HFF-Myc (cell line): ENCODE measurements around the gene PPM1F.

ENCODE experiments used
- DNase-seq: peaks from one replicate; pipeline ENCODE4 v3.0.0-alpha.2; 2011; ENCODE audit warnings: low read depth; ENCODE audit errors: extremely low read depth
- H3K4me3 ChIP-seq: replicated peaks from 2 replicates; pipeline ENCODE4 v1.5.1; 2011; ENCODE audit warnings: low read depth, mild to moderate bottlenecking, control low read depth, low read length
- TF ChIP-seq, protein P1 (sequence below): IDR thresholded peaks from 2 replicates; pipeline ENCODE4 v1.5.1; 2012; ENCODE audit warnings: mild to moderate bottlenecking, low read depth, low read length, control low read depth; ENCODE audit errors: missing control alignments

Gene PPM1F

DNA sequence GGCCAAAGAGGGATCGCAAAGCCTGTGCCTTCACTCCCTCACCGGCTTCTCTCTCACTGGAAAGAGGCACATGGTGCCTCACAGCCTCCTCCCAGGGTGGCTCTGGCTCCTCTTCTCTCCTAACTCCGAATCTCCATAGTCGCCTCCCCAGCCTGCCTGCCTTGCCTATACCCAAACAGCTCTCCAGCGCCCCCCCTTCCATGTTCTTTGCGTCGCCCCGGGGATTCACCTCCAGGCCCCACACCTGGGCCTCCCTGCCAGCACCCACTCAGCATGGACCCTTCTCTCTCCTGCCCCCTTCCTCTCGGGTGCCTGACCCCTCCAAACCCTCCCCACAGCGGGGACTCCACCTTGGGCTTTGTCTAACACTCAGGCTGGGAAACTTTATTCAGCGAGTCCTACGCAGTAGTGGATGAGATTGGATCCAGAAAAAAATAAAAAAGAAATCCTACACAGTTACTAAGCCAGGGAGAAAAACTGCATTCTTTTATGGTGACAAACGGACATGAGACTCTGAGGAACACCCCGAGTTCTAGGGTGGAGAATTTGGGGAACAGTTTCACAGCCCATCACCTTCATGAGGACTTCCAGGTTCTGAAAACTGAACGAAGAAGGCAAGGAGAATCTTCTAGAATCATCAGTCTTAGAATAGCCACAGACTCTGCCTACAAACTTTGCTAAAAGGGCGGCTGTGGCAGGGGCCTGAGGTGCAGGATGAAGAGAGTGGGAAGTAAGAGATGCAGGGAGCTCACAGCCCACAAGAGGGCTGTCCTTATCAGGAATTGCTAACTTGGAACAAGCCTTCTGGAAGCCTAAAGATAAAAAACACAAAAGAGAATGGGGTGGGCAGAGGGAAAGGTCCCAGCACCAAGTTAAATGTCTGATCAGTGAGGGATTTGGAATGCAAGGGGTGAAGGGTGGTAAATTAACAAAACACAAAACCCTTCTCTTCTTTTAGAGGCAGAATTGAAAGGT is 5.3 kb downstream of the PPM1F start:
- no peak for DNase-seq
- no peak overlapping the region for H3K4me3 ChIP-seq
- TF ChIP-seq, protein P1, sequence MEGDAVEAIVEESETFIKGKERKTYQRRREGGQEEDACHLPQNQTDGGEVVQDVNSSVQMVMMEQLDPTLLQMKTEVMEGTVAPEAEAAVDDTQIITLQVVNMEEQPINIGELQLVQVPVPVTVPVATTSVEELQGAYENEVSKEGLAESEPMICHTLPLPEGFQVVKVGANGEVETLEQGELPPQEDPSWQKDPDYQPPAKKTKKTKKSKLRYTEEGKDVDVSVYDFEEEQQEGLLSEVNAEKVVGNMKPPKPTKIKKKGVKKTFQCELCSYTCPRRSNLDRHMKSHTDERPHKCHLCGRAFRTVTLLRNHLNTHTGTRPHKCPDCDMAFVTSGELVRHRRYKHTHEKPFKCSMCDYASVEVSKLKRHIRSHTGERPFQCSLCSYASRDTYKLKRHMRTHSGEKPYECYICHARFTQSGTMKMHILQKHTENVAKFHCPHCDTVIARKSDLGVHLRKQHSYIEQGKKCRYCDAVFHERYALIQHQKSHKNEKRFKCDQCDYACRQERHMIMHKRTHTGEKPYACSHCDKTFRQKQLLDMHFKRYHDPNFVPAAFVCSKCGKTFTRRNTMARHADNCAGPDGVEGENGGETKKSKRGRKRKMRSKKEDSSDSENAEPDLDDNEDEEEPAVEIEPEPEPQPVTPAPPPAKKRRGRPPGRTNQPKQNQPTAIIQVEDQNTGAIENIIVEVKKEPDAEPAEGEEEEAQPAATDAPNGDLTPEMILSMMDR, result peak; percentile 48

GRCh38 chr22:21946262-21946925 is 6.3 kb downstream of the PPM1F start:
- no peak for DNase-seq
- TF ChIP-seq, protein P1, result no peak
- no peak overlapping the region for H3K4me3 ChIP-seq

DNA sequence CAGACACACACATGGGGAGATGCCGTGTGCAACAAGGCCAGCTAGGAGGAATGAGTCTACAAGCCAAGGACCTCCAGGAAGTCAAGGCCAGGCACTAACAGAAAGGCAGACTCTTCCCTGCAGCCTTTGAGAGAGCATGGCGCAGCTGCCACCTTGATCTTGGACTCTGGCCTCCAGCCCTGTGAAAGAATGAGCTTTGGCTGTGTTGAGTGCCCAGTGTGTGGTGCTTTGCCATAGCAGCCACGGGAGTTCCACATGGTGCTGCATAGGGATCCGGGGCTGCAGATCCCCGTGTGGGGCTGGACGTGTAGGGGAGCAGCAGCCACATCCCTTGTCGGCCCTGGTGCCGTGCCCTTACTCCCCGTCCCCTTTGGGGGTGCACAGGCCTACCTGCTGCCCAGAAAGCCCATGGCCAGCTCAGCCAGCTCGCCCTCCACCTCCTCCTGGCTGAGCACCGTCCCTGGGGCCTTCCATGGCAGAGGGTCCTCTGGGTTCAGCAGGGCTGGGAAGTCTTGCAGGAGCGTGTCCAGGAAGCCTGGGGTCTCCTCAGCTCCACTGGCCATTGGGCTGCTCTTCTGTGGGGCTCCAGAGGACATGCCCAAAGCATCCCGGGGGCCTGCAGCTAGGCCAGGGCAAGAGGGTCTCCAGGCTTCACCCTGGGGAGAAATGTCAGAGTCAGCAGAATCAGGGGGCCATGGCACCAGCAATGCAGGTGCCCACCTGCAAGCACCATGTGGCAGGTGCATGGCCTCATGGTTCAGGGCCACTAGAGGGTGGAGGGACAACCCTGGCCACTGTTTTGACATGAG is 7.0 kb downstream of the PPM1F start:
- TF ChIP-seq, protein P1, result no peak
- no peak for DNase-seq
- no peak overlapping the region for H3K4me3 ChIP-seq

DNA sequence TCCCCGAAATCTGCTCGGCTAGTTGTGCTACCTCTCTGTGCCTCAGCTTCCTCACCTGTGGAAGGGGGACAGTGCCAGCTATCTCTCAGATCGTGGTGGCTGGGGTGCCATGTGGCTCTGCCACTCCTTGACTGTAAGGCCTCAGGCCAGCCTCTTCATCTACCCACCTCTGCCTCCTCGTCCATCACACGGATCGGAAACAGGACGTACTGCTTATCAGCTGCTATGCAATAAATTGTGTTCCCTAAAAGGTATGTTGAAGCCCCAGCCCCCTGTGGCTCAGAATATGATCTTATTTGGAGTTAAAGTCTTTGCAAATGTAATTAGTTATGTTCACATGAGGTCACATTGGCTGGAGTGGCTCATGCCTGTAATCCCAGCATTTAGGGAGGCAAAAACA is 7.8 kb downstream of the PPM1F start:
- DNase-seq, result no peak
- TF ChIP-seq, protein P1, result no peak
- no peak overlapping the region for H3K4me3 ChIP-seq

- no peak overlapping the region for H3K4me3 ChIP-seq
- no peak for DNase-seq
- TF ChIP-seq, protein P1, result no peak
Observed at GRCh38 chr22:21943571-21944448, 8.8 kb downstream of the PPM1F start.
